Spleen (tissue), 7 donors: Measurements from ENCODE around the gene CEBPZOS.

Experiments used
- POLR2A ChIP-seq, 3 donors: fragments of 450-650 bp; IDR thresholded peaks; one replicate each; pipeline ENCODE4 v1.5.1; 2017; ENCODE audit warnings: antibody characterized with exemption in 3 of 3, mild to moderate bottlenecking in 1 of 3
- TF ChIP-seq, protein P1 (sequence below), 11 experiments: fragments of 200-600 bp in 7 of 11; fragments of 450-650 bp in 4 of 11; sonication (generic) in 4 of 11; IDR thresholded peaks in 8 of 11; conservative IDR thresholded peaks in 3 of 11; 1 replicate in 7 of 11; 2 replicates in 4 of 11; pipeline versions ENCODE4 v1.4.0 to v1.8.0; 2016 to 2021; ENCODE audit warnings: antibody characterized with exemption in 11 of 11, inconsistent platforms in 4 of 11, mild to moderate bottlenecking in 1 of 11
- donor health status: DM: no; HTN: no; CAD: no; lungs with moderate emphysema.
- donor health status: DM: no; HTN: no; CAD: no.
- donor health status: DM: no; HTN: no; CAD: no.

DNA sequence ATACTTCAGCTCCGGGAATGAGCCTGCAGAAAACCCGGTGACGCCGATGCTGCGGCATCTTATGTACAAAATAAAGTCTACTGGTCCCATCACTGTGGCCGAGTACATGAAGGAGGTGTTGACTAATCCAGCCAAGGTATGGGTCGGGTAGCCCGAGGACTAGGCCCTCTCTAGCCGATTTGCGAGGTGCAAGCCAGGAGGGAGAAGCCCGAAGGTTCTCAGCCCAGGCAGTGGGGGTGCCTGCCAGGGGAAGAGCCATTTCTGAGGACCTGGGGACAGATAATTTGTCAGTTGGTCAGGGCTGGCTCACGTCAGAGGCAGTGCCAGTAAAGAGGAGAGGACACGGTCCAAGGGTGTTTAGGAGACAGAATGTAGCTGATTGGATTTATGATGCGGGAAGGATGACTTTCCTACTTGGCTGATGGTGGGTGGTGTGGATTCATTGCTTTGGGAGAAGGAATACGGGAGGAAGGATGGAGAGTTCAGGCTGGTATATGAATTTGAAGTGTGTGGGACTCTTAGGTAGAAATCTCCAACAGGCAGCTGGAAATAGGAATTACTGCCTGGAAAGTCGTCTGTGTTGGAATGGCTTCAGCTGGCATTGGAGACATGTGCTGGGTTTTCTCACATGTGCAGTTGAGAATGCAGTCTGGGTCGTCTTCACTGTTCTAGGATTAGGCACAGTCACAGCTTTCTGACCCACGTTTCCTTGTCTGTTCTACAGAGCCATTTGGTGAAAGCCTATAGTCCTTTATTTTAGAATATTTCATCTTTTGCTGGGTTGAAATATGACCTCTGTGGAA lies 36.0 kb downstream of the CEBPZOS start:
- TF ChIP-seq, protein P1, sequence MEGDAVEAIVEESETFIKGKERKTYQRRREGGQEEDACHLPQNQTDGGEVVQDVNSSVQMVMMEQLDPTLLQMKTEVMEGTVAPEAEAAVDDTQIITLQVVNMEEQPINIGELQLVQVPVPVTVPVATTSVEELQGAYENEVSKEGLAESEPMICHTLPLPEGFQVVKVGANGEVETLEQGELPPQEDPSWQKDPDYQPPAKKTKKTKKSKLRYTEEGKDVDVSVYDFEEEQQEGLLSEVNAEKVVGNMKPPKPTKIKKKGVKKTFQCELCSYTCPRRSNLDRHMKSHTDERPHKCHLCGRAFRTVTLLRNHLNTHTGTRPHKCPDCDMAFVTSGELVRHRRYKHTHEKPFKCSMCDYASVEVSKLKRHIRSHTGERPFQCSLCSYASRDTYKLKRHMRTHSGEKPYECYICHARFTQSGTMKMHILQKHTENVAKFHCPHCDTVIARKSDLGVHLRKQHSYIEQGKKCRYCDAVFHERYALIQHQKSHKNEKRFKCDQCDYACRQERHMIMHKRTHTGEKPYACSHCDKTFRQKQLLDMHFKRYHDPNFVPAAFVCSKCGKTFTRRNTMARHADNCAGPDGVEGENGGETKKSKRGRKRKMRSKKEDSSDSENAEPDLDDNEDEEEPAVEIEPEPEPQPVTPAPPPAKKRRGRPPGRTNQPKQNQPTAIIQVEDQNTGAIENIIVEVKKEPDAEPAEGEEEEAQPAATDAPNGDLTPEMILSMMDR (IDR thresholded peaks at IDR 0.05 in 8 of 11, conservative IDR thresholded peaks at IDR 0.05 in 3 of 11) = no peak
- TF ChIP-seq POLR2A (IDR thresholded peaks at IDR 0.05) = no peak
